Esophagus mucosa (tissue), 1 donor: ENCODE results near the gene FAU. TPM values are rescaled to one million over a fixed set of nuclear protein-coding genes. Genes with fewer than 3 reads are reported as not detected.
"Not testable (repeated sequence)": the region's sequence is repeated elsewhere in the genome, so short reads cannot be mapped to it uniquely, and the experiment has no call there.

Source experiments
- ATAC-seq: fragments of 200-7000 bp; cut with Tn5 transposase; one replicate; pipeline ENCODE4 v1.9.1; 2020
- total RNA-seq: library from RNA; stranded (reverse); gene quantifications from one replicate; pipeline ENCODE4 v1.2.4, GENCODE V29; 2023
- donor health status: DM: yes; HTN: yes; CAD: no.

FAU gene
- total RNA-seq, 1 donor from 2014 or later, result 758 TPM

DNA sequence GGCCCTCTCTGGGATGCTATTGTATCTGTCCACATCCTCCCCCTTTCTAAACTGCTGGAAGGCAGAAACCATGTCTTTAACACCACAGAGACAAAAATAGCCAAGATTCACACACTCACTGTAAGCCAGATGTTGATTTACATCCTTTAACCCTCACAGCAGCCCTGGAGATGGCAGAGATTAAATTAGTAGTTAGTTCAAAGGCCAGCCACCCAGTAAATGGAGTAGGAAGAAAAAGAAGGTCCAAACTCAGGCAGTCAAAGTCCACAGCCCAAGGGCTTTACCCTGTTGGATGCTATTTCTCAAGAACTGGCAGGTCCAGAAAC, 2.3 kb downstream of the FAU start:
- ATAC-seq, result no peak

- not testable (repeated sequence) for ATAC-seq
Measured at GRCh38 chr11:65118891-65119669, 2.9 kb downstream of the FAU start.

DNA sequence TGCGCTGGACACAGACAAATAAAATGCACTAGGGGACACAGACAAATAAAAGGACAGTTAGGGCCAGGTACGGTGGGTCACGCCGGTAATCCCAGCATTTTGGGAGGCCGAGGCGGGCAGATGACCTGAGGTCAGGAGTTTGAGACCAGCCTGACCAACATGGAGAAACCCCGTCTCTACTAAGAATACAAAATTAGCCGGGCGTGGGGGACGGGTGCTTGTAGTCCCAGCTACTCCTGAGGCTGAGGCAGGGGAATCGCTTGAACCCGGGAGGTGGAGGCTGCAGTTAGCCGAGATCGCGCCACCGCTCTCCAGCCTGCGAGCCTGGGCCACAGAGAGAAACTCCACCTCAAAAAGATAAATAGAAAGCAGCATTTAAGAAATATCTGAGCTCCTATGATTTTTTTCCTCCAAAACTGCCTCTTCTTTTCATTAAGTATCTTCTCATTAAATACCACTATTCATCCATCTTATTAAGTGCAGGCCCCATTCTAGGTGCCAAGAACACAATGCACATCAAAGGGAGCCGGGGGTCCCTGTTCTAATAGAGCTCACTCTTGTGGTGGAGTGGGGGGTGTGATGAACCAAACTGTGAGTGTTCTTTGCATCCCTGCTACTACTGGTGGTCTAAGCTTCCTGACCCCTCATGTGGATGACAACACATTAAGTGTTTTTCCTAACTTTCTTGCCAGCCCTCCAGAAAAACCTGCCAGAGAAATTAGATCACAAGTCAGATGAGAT, 3.7 kb downstream of the FAU start:
- ATAC-seq, result no peak

GRCh38 chr11:65117206-65118096, 4.5 kb downstream of the FAU start, which contains the start of gene ZNHIT2:
Gene ZNHIT2, minus strand, starts transcription at chr11:65117701. Its CDS starts 48 bp downstream, at chr11:65117653.
- peak; percentile 82 for ATAC-seq

- peak; percentile 32 for ATAC-seq
Measured at GRCh38 chr11:65116370-65117205, 5.3 kb downstream of the FAU start.

DNA sequence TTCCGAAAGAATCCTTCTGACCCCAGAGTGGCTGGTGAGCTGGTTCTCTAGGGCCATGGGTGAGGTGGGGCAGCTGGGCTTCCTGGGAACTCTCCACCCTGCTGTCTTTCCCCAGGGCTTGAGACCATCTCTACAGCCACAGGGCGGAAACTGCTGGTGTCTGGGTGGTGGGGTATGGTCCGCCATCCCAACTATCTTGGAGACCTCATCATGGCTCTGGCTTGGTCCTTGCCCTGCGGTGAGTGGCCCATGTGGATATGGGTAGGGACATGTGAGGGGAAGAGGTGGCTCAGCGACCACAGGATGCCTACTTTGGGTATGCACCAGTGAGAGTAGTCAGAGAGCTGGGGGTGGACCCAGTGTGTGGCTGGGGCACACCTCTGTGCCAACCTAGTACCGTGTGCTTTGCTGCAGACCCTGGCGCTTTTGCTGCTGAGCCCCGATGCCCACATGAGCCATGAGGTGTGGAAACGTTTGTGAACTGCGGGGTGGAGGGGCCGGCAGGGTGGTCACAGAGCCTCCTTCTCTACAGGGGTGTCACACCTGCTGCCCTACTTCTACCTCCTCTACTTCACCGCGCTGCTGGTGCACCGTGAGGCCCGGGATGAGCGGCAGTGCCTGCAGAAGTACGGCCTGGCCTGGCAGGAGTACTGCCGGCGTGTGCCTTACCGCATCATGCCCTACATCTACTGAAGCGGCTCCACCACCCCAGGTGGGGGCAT, 6.4 kb downstream of the FAU start:
- no peak for ATAC-seq

DNA sequence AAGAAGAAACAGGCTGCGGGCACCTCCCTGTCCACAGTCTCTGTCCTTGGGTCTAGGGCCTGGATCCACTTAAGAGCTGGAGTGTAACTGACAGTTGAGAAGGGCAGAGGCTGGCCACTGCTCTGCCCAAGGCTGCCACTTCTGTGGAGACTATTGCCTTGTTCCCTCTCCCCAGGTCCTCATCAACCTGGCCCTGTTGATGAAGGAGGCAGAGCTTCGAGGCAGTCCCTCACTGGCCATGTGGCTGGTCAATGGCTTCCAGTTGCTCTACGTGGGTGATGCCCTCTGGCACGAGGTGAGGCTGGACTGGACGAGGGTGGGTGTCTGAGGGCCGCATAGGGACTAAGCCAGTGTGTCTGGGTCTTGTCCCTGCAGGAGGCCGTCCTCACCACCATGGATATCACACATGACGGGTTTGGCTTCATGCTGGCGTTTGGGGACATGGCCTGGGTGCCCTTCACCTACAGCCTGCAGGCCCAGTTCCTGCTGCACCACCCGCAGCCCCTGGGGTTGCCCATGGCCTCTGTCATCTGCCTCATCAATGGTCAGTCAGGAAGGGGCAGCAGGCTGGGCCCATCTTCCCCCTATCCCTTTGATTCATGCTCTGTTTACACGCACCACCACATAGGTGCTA, 7.3 kb downstream of the FAU start:
- no peak for ATAC-seq

DNA sequence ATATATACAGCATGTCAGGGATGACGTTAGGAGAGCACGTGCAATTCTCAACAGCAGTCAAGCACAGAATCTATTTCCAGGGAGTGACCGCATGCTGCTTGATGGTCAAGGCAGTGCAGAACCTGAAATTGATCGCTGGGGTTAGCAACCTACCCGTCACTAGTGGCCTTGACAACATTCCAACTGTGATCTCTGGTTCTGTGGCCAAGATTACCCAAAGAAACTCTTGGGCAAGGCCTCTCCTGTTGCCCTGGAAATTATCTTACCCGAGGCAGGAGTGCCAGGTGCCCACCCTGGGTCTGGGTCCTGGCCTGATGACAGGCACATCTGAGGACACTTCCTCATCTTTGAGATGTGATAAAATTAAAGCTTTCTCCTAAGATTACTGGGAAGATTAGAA, 8.1 kb downstream of the FAU start:
- ATAC-seq, result no peak

GRCh38 chr11:65113361-65113756, 8.6 kb downstream of the FAU start:
- ATAC-seq, result no peak

DNA sequence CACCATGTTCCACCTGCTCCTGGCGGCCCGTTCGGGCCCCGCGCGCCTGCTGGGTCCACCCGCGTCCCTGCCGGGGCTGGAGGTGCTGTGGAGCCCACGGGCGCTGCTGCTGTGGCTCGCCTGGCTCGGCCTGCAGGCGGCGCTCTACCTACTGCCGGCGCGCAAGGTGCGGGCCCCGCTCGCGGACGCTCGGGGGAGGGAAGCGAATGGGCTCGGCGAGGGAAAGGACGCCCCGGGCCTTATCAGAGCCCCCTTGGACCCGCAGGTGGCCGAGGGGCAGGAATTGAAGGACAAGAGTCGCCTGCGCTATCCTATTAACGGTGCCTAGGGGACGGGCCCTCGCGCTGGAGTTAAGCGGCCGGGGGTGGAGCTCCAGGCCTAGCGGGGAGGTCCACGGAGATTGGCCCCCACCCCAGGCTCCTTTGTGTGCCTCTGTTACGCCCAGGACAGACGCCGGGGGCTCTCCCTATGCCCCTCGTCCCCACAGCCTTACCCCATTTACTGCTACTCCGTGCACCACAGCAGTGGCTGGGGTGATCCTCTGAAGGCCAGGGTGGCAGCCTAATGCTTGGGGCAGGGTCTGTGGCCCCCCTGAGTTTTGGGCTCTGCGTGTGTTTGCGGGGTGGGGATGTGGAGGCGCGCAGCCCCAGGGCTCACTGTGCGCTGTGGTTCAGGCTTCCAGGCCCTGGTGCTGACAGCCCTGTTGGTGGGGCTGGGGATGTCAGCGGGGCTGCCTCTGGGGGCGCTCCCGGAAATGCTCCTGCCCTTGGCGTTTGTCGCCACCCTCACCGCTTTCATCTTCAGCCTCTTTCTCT, 9.2 kb downstream of the FAU start:
- peak; percentile 52 for ATAC-seq

DNA sequence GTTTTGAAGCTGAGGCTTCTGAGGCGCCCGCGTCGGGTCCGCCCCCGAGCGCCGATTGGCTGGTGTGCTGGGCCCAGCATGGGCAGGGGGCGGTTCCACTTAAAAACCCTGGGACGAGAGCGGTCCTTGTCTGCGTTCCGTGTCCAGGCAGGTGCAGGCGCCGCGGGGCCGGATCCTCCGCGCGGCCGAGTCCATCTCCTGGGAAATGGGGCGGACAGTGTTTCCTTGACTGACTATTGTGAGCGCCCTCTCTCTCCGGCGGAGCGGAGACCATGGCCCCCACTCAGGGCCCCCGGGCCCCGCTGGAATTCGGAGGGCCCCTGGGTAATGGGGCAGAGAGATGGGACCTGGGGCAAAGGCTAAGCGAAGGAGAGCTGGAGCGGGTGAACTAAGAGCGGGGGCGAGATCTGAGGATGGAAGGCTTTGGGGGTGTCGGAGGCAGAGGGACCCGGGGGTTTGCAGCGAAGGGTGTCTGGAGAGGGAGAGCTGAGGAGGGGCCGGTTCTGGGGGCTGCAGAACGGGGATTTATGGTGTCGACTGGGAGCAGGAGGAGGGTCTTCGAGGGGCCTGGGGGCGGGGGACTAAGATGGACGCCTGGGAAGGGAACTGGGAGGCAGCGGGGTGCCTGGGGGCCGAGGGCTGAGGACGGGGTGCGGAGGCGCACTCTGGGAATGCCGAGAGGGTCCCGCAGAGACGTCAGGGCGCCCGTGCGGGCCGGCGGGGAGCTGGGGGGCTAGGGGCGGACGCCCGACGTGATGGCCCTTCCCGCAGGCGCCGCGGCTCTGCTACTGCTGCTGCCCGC, 10.0 kb downstream of the FAU start, which contains the start of gene TM7SF2:
TSS of gene TM7SF2 (plus strand) at position 129 of the 802 bp plus-strand sequence. CDS start at position 273, 144 bp downstream.
- ATAC-seq, result peak; percentile 77

DNA sequence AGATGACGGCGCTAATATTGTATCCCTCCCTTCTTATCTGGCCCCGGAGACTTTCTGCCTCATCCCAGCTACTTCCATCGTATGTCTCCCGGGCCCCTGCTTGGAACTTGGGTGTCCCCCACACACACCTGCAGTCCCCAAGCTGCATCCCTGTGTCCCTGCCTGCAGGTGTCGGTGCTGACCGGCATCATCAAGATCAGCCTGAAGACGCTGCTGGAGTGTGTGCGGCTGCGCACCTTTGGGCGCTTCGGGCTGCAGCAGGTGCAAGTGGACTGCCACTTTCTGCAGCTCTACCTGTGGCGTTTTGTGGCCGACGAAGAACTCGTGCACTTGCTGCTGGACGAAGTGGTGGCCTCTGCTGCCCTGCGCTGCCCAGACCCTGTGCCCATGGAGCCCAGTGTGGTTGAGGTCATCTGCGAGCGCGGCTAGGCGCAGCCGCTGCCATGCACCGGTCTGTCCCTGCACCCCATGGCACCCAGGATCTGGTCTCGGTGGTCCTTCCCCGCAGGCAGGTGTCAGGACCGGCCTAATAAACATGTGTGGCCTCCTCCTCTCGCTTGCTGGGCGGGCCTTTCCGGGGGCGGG, 10.7 kb downstream of the FAU start:
- no peak for ATAC-seq

DNA sequence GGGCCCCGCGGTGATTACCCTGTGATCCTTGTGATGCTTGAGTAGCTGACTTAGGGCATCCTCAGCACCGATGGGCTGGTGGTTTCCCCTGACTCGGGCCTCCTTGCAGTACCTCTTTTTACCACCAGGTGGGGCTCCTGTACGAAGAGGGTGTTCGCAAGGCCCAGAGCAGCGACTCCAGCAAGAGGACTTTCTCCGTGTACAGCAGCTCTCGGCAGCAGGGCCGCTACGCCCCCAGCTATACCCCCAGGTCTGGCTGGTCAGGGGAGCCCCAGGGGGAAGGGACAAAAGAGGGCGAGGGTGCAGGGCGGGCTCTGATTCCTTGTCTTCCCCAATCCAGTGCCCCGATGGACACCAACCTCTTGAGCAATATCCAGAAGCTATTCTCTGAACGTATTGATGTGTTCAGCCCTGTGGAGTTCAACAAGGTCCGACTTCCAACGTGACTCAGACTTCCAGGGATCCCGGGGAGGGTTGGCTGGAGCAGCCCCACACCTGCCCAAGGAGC, 11.5 kb downstream of the FAU start:
- ATAC-seq, result peak; percentile 55

- ATAC-seq, result no peak
Measured at GRCh38 chr11:65109231-65110198, 12.4 kb downstream of the FAU start.

DNA sequence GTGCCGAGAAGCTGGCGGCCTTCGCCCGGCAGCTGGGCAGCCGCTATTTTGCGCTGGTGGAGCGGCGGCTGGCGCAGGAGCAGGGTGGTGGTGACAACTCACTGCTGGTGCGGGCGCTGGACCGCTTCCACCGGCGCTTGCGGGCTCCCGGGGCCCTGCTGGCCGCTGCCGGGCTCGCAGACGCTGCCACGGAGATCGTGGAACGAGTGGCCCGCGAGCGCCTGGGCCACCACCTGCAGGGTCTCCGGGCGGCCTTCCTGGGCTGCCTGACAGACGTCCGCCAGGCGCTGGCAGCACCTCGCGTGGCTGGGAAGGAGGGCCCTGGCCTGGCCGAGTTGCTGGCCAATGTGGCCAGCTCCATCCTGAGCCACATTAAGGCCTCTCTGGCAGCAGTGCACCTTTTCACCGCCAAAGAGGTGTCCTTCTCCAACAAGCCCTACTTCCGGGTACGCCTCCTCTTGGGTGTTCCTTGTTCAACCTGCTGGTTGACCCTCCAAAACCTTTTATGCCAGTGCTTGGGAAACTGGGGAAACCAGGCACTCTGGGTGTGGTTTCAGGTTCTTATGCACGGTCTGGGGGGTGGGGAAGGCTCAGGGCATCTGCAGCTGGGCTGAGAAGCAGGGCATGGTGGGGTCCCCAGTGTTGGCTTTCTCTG, 13.3 kb downstream of the FAU start:
- peak; percentile 29 for ATAC-seq

- no peak for ATAC-seq
Measured at GRCh38 chr11:65107751-65108468, 14.0 kb downstream of the FAU start.
